GM18511 (cell line): ENCODE data around the gene CBX4.

Experiments
- ATAC-seq: cut with Tn5 transposase; IDR thresholded peaks from one replicate; pipeline ENCODE4 v1.9.1; 2021; ENCODE audit warnings: mild to moderate bottlenecking, moderate library complexity; ENCODE audit not compliant: unreplicated experiment

Gene CBX4

DNA sequence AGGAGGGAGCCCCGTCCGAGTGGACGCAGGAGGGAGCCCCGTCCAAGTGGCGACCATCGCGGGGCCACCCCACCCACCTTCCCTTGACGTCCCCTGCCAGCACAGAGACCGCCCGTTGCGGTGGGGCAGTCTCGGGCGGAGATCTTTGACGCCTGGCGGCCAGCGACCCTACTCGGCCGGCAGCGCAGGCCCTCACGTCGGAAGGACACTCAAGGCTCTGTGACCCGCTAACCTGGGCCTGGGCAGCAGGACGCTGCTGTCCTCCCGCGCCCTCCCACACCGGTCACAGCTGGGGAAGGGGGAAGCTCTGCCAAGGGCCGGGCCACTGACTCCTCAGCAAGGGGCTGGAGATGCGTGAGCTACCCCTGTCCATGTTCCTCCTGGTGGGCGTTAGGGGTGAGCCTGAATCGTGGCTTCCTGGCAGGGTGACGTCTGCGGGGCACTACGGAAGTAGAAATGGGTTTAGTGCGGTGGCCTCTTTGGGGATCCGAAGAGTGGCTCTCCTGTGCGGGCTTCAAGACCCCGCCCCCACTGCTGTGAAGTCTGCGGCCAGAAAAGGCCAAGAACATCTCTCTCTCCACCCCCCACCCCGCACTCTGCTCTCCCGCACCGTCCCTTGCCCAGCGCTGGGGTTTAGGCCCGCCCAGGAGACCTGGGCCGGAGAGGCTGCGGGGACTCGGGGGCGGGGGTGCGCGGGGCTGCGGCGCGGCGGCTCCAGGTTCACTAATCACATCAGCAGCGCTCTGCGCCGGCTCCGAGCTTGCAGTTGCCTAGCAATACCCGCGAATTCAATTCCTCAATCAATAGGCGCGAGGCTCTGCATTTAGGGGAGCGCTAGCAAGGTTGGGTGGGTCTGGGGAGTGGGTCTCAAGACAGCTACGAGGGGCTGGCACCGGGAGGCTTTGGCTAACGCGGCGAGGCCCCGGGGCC lies 48.2 kb downstream of the CBX4 start:
- no peak for ATAC-seq

DNA sequence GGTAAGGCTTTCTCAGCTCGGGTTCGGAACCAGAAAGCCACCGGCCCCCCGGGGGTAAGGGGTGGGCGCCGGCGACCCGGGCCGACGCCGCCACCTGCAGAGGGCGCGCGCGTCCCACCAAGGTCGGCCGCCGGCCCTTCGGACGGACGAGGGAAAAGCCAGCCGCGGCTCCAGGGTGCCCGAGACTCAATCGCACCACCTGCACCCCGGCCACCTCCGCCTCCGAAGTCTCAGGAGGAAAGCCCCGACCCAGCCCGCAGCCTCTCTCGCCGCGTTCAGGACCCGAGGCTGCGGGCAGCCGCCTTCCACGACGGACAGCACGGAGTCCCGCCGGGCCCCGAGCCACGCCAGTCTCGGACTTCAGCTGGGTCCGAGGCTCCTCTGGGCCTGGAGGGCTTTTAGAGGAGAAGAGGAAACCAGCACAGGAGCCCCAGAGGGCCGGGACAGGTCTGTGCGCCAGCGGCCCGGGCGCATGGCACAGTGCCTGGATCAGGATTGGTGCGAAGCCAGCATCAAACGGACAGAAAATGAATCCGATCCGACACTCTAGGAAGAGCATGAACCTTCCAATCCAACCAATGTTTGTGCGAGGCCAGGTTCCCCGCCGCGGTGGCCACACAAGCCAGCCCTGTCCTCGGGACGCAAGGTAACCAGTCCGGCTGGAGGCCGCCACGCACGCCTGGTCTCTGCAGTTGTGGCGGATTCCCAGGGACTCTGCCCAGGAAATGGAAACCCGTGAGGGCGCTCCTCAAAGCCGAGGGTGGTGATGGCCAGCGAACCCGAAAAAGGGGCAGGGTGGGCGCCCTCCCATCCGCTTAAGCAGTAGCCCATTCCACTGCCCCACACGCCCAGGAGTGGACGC lies 49.1 kb downstream of the CBX4 start:
- no peak for ATAC-seq

DNA sequence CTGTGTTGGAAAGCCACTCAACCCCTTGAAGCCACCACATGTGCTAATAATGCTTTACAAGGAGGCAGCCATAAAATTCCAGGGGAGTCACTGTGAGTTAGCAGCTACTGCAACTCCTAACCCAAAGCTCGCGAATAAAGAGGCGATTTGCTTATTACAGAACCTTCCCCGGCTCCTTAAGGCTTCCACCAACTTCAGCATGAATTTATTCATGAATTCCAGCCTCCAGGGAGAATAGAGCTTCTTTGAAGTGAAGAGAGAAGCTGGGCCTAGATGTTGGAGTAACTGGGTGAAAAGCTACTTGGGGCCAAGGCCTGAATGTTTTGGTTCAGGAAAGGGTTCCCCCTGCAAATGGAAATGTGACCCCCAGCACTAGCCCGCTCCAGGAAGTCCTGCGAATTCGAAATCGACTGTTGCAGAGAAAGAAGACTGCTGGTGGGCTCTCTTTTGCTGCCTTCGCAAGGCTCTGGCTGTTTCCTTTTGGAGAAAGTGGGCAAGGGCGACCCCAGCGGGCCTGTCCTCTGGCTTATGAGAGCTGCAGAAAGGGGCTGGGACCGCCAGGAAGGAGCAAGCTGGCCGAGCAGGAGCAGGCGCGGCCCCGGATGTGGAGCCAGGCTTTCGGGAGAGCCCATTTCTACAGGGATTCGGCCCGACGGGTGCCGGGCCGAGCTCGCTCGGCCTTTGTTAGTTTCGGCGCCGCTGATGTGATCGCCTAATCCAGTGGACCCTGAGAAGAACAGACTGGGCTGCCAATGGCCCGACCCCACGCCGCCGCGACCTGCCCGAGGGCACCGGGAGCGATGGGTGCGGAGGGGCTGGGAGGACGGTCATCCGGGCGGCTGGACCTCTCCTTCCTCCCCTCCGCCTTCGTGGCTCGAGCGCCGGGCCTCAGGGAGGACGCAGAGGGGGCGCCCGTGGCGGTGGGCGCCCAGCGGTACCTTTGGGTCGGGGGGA lies 50.0 kb downstream of the CBX4 start:
- no peak for ATAC-seq

DNA sequence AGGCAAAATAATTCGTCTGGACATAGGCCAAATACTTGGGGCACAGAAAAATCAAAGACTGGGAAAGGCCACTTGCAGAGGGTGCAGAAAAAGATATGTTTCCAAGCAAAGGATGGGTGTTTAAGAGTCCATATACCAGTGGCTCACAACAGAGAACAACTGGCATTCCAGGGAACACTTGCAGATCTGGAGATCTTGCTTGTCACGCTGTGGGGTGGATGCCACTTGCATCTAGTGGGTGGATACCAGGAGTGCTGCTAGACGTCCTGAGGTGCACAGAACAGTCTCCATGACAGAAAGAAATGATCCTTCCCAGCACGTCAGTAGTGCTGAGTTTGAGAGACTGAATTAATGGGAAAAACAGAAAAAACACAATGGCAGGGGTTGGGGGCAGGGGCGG lies 50.8 kb downstream of the CBX4 start:
- no peak for ATAC-seq

DNA sequence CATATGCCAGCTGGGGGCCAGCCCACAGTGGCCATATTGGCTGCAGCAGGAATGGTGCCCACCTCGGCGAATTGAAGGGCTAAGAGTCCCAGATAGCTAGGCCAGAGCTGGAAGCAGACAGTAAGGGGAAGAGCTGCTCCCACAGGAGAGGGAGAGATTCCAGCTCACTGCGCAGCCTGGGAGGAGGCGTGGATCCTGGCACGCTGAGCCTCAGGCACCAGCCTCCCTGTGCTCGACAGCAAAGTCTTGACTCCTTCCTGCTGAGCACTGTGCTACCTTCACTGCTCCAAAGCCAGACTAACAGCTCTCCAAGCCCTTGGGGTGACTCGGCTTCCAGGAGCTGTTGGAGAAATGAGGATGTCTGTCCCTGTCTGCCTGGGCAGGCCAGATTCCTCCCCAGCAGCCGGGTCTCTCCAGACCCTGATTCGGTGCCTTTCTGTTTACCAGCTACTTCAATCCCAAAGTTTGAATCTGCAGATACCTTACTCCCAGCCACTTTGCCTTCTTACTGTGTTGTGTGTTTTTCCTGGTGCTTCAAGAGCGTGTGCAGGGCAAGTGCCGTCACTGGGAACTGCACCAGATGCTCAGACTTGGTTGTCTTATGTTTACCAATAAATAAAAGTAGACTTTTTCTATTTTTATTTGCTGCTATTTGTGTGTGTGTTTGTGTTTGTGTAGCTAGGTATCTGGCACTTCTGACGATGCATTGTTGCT lies 52.2 kb downstream of the CBX4 start:
- ATAC-seq = no peak

DNA sequence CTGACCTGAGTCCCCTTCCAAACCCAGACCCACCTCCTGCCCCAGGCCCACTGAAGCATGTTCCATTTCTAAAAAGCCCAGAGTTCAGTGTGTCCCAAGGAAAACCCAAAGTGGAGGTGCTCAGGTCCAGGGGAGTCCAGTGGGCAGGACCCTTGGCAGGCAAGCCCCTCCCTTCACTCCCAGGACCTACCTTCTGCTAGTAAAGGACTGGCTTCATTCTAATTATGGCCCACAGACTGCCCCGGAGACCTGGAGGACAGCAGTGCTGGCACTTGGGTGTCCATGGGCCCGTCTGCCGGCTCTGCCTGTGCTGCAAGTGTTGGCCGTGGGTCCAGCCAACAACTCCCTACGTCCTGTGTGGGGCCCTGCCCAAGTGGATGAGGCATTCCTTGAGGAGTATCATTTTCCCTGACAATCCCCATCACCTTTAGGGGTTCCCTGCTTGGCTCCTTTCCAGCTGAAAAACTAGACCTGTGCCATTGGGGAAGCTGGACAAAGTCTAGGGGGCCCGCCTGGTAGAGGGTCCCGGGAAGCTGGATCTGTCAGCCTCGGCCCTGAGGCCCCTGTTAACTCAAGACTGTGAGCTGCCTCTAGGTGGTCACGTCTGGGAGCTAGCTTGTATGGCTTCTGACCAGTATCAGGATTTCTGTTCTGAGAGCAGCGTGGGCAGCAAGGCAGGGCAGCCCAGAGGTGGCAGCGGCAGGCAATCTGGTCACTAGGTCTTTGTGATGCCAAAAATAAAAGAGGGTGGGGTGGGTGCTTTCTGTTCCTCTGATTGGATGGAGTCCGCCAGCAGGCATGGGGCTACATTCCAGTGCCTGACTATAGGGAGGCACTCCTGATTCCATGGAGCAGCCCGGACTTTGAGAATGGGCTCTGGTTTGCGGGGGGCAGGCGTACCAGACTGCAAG lies 53.1 kb downstream of the CBX4 start:
- ATAC-seq = no peak

DNA sequence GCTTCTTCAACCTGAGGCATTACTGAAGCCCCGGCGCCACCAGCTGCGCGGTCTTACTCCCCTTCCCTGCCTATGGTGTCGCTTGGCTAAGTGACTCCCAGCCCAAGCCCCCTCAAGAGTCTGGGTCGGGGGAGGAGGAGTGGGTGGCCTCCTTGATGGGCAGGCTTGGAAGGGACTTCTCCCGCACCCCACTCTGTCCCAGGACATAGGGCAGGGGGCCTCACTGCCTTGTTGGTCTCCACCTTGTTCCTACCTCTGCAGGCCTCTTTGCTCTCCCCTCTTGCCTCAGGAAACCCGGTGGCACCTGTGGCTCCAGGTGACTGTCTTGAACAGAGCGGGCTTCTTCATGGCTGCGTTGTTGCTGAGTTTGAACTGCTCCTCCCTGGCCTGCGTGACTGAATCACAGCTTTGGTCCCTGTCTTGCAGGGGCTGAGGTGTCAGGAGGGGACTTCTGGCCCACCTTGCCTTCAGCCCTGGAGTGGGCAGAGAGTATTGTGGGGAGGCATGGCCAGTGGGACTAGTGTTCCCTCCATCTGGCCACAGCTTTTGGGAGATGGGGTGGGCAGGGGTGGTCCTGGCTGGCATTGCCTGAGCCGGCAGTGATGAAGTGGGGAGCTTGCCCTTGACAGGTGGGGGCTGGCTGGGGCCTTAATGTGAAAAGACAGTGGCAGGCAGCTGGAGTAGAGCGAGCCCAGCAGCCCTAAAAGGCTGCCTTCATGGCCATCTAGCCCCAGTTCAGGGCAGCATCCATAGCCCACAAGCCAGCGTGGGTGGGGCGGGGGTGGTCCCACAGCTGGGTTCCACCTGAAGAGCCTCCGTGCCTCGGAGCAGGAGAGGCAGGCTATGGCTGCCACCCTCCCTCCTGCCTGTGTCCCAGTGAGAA lies 54.0 kb downstream of the CBX4 start:
- ATAC-seq = no peak

DNA sequence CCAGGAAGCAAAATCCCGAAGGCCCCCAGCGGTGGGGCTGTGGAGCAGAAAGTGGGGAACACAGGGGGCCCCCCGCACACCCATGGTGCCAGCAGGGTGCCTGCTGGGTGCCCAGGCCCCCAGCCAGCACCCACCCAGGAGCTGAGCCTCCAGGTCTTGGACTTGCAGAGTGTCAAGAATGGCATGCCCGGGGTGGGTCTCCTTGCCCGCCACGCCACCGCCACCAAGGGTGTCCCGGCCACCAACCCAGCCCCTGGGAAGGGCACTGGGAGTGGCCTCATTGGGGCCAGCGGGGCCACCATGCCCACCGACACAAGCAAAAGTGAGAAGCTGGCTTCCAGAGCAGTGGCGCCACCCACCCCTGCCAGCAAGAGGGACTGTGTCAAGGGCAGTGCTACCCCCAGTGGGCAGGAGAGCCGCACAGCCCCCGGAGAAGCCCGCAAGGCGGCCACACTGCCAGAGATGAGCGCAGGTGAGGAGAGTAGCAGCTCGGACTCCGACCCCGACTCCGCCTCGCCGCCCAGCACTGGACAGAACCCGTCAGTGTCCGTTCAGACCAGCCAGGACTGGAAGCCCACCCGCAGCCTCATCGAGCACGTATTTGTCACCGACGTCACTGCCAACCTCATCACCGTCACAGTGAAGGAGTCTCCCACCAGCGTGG lies 54.8 kb downstream of the CBX4 start:
- ATAC-seq = no peak

DNA sequence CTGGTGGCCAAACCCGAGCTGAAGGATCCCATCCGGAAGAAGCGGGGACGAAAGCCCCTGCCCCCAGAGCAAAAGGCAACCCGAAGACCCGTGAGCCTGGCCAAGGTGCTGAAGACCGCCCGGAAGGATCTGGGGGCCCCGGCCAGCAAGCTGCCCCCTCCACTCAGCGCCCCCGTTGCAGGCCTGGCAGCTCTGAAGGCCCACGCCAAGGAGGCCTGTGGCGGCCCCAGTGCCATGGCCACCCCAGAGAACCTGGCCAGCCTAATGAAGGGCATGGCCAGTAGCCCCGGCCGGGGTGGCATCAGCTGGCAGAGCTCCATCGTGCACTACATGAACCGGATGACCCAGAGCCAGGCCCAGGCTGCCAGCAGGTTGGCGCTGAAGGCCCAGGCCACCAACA lies 55.3 kb downstream of the CBX4 start:
- no peak for ATAC-seq
